GM03348 (cell line): ENCODE results near the gene CARMIL1.
"Not testable (repeated sequence)": the region's sequence is repeated elsewhere in the genome, so short reads cannot be mapped to it uniquely, and the experiment has no call there.

ENCODE experiments used
- DNase-seq: peaks from one replicate; pipeline ENCODE4 v3.0.0; 2012; ENCODE audit warnings: low spot score

The CARMIL1 gene

GRCh38 chr6:25369433-25370177 lies 90.4 kb downstream of the CARMIL1 start:
- DNase-seq, result peak; percentile 16

- DNase-seq, result no peak
Measured at GRCh38 chr6:25370178-25371036, 91.2 kb downstream of the CARMIL1 start.

- no peak for DNase-seq
Measured at GRCh38 chr6:25371037-25371347, 91.8 kb downstream of the CARMIL1 start.

- no peak for DNase-seq
Measured at GRCh38 chr6:25375125-25375524, 96.0 kb downstream of the CARMIL1 start.

GRCh38 chr6:25377664-25378063 lies 98.5 kb downstream of the CARMIL1 start:
- DNase-seq, result no peak

GRCh38 chr6:25381077-25381476 lies 101.9 kb downstream of the CARMIL1 start:
- no peak for DNase-seq

- DNase-seq, result not testable (repeated sequence)
Measured at GRCh38 chr6:25382476-25382875, 103.3 kb downstream of the CARMIL1 start.

GRCh38 chr6:25384234-25384633 lies 105.1 kb downstream of the CARMIL1 start:
- DNase-seq, result no peak

- no peak for DNase-seq
Measured at GRCh38 chr6:25384967-25385366, 105.8 kb downstream of the CARMIL1 start.

GRCh38 chr6:25387483-25387882 lies 108.3 kb downstream of the CARMIL1 start:
- DNase-seq, result no peak

GRCh38 chr6:25387911-25388310 lies 108.7 kb downstream of the CARMIL1 start:
- no peak for DNase-seq

- DNase-seq, result no peak
Measured at GRCh38 chr6:25388776-25389175, 109.6 kb downstream of the CARMIL1 start.

GRCh38 chr6:25389471-25389870 lies 110.3 kb downstream of the CARMIL1 start:
- DNase-seq, result peak; percentile 69

- peak; percentile 27 for DNase-seq
Measured at GRCh38 chr6:25392372-25392771, 113.2 kb downstream of the CARMIL1 start.

GRCh38 chr6:25395731-25396130 lies 116.6 kb downstream of the CARMIL1 start:
- DNase-seq, result no peak

GRCh38 chr6:25397406-25397805 lies 118.2 kb downstream of the CARMIL1 start:
- DNase-seq, result no peak

GRCh38 chr6:25399885-25400284 lies 120.7 kb downstream of the CARMIL1 start:
- no peak for DNase-seq

GRCh38 chr6:25401711-25402110 lies 122.5 kb downstream of the CARMIL1 start:
- no peak for DNase-seq

- no peak for DNase-seq
Measured at GRCh38 chr6:25402125-25402524, 123.0 kb downstream of the CARMIL1 start.

GRCh38 chr6:25403150-25403549 lies 124.0 kb downstream of the CARMIL1 start:
- no peak for DNase-seq

- no peak for DNase-seq
Measured at GRCh38 chr6:25404091-25404490, 124.9 kb downstream of the CARMIL1 start.

- DNase-seq, result no peak
Measured at GRCh38 chr6:25404693-25405169, 125.6 kb downstream of the CARMIL1 start.

GRCh38 chr6:25405442-25405841 lies 126.3 kb downstream of the CARMIL1 start:
- no peak for DNase-seq
